Colonic mucosa (tissue), 4 donors: ENCODE measurements around the gene VAV1. TPM values are rescaled to one million over a fixed set of nuclear protein-coding genes. Genes with fewer than 3 reads are reported as not detected.

Experiments
- DNase-seq: peaks from one replicate; pipeline ENCODE4 v3.0.0-alpha.2; 2020
- H3K27ac ChIP-seq: fragments of 200-600 bp; one replicate; pipeline ENCODE4 v1.8.0; 2021
- H3K27me3 ChIP-seq: fragments of 200-600 bp; one replicate; pipeline ENCODE4 v1.8.0; 2021
- H3K36me3 ChIP-seq: fragments of 200-600 bp; one replicate; pipeline ENCODE4 v1.8.0; 2021
- H3K4me1 ChIP-seq: fragments of 200-600 bp; one replicate; pipeline ENCODE4 v1.8.0; 2021; ENCODE audit warnings: mild to moderate bottlenecking
- H3K4me3 ChIP-seq: fragments of 200-600 bp; one replicate; pipeline ENCODE4 v1.8.0; 2021
- H3K9ac ChIP-seq, 2 donors: one replicate each; pipeline ENCODE4 v1.7.0; 2013; ENCODE audit warnings: control low read depth in 2 of 2, low read depth in 2 of 2, low read length in 2 of 2
- H3K9me3 ChIP-seq: fragments of 200-600 bp; one replicate; pipeline ENCODE4 v1.8.0; 2021
- intact Hi-C: fragments of 100-400 bp; cut with DNase I; formaldehyde crosslinking; loops from one replicate; pipeline ENCODE4 v1.14.1; 2022
- total RNA-seq, 2 donors: library from RNA; stranded (reverse); fragmentation: NEBNext Ultra II Directional in 1 of 2; extraction: Animal tissue kit (Norgen Biotek cat#: 25700) in 1 of 2; gene quantifications; one replicate each; pipeline ENCODE4 v1.2.1, GENCODE V29; 2021
- TF ChIP-seq, protein P1 (sequence below): fragments of 200-600 bp; IDR thresholded peaks from one replicate; pipeline ENCODE4 v1.8.0; 2022; ENCODE audit warnings: antibody characterized with exemption, mild to moderate bottlenecking
- donor health status: healthy.
- donor health status: DM: no; HTN: no; CAD: no.
- donor health status: DM: no; HTN: no; CAD: no.

Gene VAV1
- total RNA-seq, 2 donors from 2014 or later, result 5.7 to 6.0 TPM

DNA sequence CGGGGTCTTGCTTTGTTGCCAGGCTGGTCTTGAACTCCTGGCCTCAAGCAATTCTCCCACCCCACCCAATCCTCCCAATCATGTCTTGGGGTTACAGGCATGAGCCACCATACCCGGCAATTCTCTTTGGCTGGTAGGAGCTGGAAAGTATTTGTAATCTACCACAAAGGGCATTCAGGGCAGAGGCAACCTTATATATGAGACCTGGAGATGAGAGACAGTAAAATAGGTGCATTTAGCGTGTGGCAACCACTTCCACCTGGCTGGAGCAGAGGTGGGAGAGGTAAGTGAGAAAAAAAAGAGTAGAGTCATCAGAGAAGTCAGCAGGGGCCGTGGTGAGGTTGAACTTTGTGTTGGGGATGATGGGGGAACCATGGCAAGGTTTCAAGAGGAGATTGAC lies 36.8 kb downstream of the VAV1 start:
- no peak for DNase-seq
- Histone ChIP-seq H3K27ac (no peak overlapping the region), H3K36me3 (no peaks in the 10 kb centered on the region), H3K4me1 (no peaks in the 10 kb centered on the region), H3K27me3 (no peaks in the 10 kb centered on the region), H3K9ac (no peak overlapping the region), H3K4me3 (no peak overlapping the region), H3K9me3 (no peaks in the 10 kb centered on the region)
- intact Hi-C loops, result no loop called here
- TF ChIP-seq, protein P1, sequence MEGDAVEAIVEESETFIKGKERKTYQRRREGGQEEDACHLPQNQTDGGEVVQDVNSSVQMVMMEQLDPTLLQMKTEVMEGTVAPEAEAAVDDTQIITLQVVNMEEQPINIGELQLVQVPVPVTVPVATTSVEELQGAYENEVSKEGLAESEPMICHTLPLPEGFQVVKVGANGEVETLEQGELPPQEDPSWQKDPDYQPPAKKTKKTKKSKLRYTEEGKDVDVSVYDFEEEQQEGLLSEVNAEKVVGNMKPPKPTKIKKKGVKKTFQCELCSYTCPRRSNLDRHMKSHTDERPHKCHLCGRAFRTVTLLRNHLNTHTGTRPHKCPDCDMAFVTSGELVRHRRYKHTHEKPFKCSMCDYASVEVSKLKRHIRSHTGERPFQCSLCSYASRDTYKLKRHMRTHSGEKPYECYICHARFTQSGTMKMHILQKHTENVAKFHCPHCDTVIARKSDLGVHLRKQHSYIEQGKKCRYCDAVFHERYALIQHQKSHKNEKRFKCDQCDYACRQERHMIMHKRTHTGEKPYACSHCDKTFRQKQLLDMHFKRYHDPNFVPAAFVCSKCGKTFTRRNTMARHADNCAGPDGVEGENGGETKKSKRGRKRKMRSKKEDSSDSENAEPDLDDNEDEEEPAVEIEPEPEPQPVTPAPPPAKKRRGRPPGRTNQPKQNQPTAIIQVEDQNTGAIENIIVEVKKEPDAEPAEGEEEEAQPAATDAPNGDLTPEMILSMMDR, result no peak

- Histone ChIP-seq H3K36me3 (no peaks in the 10 kb centered on the region), H3K27me3 (no peaks in the 10 kb centered on the region), H3K4me3 (no peak overlapping the region), H3K4me1 (no peaks in the 10 kb centered on the region), H3K27ac (no peak overlapping the region), H3K9me3 (no peaks in the 10 kb centered on the region), H3K9ac (no peak overlapping the region)
- TF ChIP-seq, protein P1, result no peak
- intact Hi-C loops, result no loop called here
- no peak for DNase-seq
Observed at GRCh38 chr19:6811378-6811777, 38.9 kb downstream of the VAV1 start.

DNA sequence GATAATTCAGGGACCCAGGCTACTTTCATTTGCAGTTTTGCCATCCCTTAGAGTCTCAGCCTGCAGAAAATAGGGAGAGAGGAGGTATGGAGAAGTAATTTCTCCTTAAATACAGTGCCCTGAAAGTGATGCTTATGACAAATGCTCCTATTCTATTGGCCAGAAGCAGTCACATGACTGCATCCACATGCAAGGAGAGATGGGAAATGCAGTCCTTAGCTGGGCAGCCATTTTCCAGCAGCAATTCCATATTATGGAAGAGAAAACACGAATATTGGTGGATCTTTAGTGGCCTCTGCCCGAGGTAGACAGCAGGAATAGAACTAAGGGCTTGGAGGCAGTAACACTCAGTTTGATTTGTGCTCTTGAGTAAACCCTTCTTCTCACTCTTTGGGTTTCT lies 39.4 kb downstream of the VAV1 start:
- Histone ChIP-seq H3K4me1 (no peaks in the 10 kb centered on the region), H3K9me3 (no peaks in the 10 kb centered on the region), H3K27ac (no peak overlapping the region), H3K27me3 (no peaks in the 10 kb centered on the region), H3K9ac (no peak overlapping the region), H3K36me3 (no peaks in the 10 kb centered on the region), H3K4me3 (no peak overlapping the region)
- no peak for DNase-seq
- intact Hi-C loops, result no loop called here
- TF ChIP-seq, protein P1, result no peak

DNA sequence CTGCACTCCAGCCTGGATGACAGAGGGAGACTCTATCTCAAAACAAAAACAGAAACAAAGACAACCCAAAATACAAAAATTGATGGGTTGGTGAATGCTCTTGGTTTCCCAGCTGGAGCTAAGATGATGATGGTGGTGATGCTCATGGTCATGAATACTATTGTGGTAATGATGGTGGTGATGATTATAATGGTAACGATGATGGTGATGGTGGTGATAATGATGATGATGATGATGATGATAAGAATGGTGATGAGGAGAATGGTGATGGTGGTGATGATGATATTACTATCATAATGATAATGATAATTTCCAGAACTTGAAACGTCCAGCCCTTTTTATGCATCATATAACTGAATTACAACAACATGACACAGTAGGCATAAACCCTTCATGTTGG lies 40.1 kb downstream of the VAV1 start:
- intact Hi-C loops, result no loop called here
- TF ChIP-seq, protein P1, result no peak
- no peak overlapping the region for H3K4me3 ChIP-seq

GRCh38 chr19:6813659-6814058 lies 41.2 kb downstream of the VAV1 start:
- no peak overlapping the region for H3K9ac ChIP-seq
- intact Hi-C loops, result no loop called here
- H3K27ac ChIP-seq, result no peak overlapping the region
- no peak overlapping the region for H3K4me3 ChIP-seq
- no peak for DNase-seq
- H3K9me3 ChIP-seq, result no peaks in the 10 kb centered on the region
- H3K4me1 ChIP-seq, result no peaks in the 10 kb centered on the region
- no peaks in the 10 kb centered on the region for H3K36me3 ChIP-seq
- TF ChIP-seq, protein P1, result no peak
- no peaks in the 10 kb centered on the region for H3K27me3 ChIP-seq

More for the DNA sequence above, 40.1 kb downstream of the VAV1 start:
- no peaks in the 10 kb centered on the region for H3K9me3 ChIP-seq
- no peaks in the 10 kb centered on the region for H3K4me1 ChIP-seq
- H3K27ac ChIP-seq, result no peak overlapping the region
- no peaks in the 10 kb centered on the region for H3K27me3 ChIP-seq
- no peaks in the 10 kb centered on the region for H3K36me3 ChIP-seq
- no peak overlapping the region for H3K9ac ChIP-seq
- DNase-seq, result no peak

- no peak for DNase-seq
- Histone ChIP-seq H3K27me3 (no peaks in the 10 kb centered on the region), H3K27ac (no peak overlapping the region), H3K4me1 (no peaks in the 10 kb centered on the region), H3K36me3 (no peaks in the 10 kb centered on the region), H3K9me3 (no peaks in the 10 kb centered on the region), H3K4me3 (no peak overlapping the region), H3K9ac (no peak overlapping the region)
- TF ChIP-seq, protein P1, result no peak
- intact Hi-C loops, result no loop called here
Observed at GRCh38 chr19:6817179-6817578, 44.7 kb downstream of the VAV1 start.
